HepG2 (cell line): ENCODE data around the gene TM4SF5. TPM values are rescaled to one million over a fixed set of nuclear protein-coding genes. Genes with fewer than 3 reads are reported as not detected.

Experiments
- ATAC-seq: fragments of 200-7000 bp; cut with Tn5 transposase; 3 replicates; pipeline ENCODE4 v1.9.1; 2020; ENCODE audit warnings: mild to moderate bottlenecking, moderate library complexity
- BruUV-seq: library from RNA; stranded (reverse); fragments of 400-500 nt; replicated peaks from 2 replicates; lab custom pipeline; 2021; lab: Mats Ljungman, UMichigan
- CTCF ChIA-PET: fragments of 300-600 bp; formaldehyde crosslinking; extraction: SDS; loops from one replicate; lab custom pipeline; 2021; ENCODE audit warnings: low total read pairs, inconsistent platforms, low intra/inter-chr PET ratio; lab: Yijun Ruan, JAX
- POLR2A ChIA-PET: fragments of 350-600 bp; sonication (Branson Sonifier 250); formaldehyde crosslinking; loops from one replicate; lab custom pipeline; 2020; ENCODE audit warnings: antibody characterized with exemption, inconsistent platforms; lab: Yijun Ruan, JAX
- DNase-seq: peaks from one replicate; pipeline ENCODE4 v3.0.0-alpha.2; 2015; ENCODE audit warnings: low spot score
- FAIRE-seq: peaks from 3 replicates; lab custom pipeline; 2011; peaks lifted over from hg19 to GRCh38; lab: Jason Lieb, UNC
- H2AFZ ChIP-seq: one replicate; pipeline ENCODE4 v1.6.1; 2011; ENCODE audit warnings: low read length, inconsistent platforms
- H3K27ac ChIP-seq: fragments of 300-600 bp; 3 replicates; pipeline ENCODE4 v1.8.0; 2011; ENCODE audit warnings: mixed run types, mild to moderate bottlenecking, mixed read lengths, low read length, inconsistent platforms; ENCODE audit not compliant: insufficient read depth; ENCODE audit errors: extremely low read length
- H3K27me3 ChIP-seq, 2 experiments: fragments of 200-600 bp in 1 of 2; 2 replicates in 1 of 2; 3 replicates in 1 of 2; pipeline versions ENCODE4 v1.6.0 to v1.8.0; 2011; ENCODE audit warnings: low read length in 2 of 2, mild to moderate bottlenecking in 2 of 2, moderate library complexity in 2 of 2, inconsistent platforms in 1 of 2; ENCODE audit not compliant: insufficient read depth in 2 of 2, control insufficient read depth in 1 of 2
- H3K36me3 ChIP-seq, 2 experiments: fragments of 200-600 bp in 1 of 2; replicated peaks in 1 of 2; 2 replicates in 1 of 2; 3 replicates in 1 of 2; pipeline versions ENCODE4 v1.5.1 to v1.8.0; 2011; ENCODE audit warnings: low read length in 2 of 2, inconsistent platforms in 1 of 2; ENCODE audit not compliant: insufficient read depth in 2 of 2, control insufficient read depth in 1 of 2
- H3K4me1 ChIP-seq: 2 replicates; pipeline ENCODE4 v1.5.1; 2012; ENCODE audit warnings: low read length, inconsistent platforms; ENCODE audit not compliant: insufficient read depth
- H3K4me2 ChIP-seq: 2 replicates; pipeline ENCODE4 v1.6.0; 2011; ENCODE audit warnings: low read depth, low read length, inconsistent platforms
- H3K4me3 ChIP-seq, 3 experiments: fragments of 200-600 bp in 1 of 3; sonication (generic), shearing (Covaris generic) in 1 of 3; replicated peaks in 1 of 3; 2 replicates each; pipeline ENCODE4 v1.5.1; 2011 to 2016; ENCODE audit warnings: low read length in 3 of 3, inconsistent platforms in 2 of 3, low read depth in 2 of 3, mild to moderate bottlenecking in 2 of 3, control low read depth in 1 of 3, mixed read lengths in 1 of 3; ENCODE audit not compliant: insufficient read depth in 1 of 3
- H3K79me2 ChIP-seq: one replicate; pipeline ENCODE4 v1.6.1; 2011; ENCODE audit warnings: low read length, inconsistent platforms; ENCODE audit not compliant: insufficient read depth
- H3K9ac ChIP-seq: 2 replicates; pipeline ENCODE4 v1.6.0; 2011; ENCODE audit warnings: mild to moderate bottlenecking, low read depth, low read length, inconsistent platforms; ENCODE audit not compliant: insufficient read depth
- H3K9me3 ChIP-seq: 2 replicates; pipeline ENCODE4 v1.5.1; 2012; ENCODE audit warnings: mild to moderate bottlenecking, low read length
- H4K20me1 ChIP-seq: 2 replicates; pipeline ENCODE4 v1.6.0; 2011; ENCODE audit warnings: inconsistent platforms, mild to moderate bottlenecking, low read length, moderate library complexity; ENCODE audit not compliant: insufficient read depth
- HNRNPLL ChIP-seq: fragments of 200-400 bp; formaldehyde crosslinking; IDR thresholded peaks from 2 replicates; pipeline ENCODE4 v1.6.1; 2017; ENCODE audit warnings: mild to moderate bottlenecking, low read depth, low read length; ENCODE audit not compliant: poor library complexity, severe bottlenecking
- PAX8 ChIP-seq: sonication (generic); formaldehyde crosslinking; IDR thresholded peaks from 2 replicates; pipeline ENCODE4 v1.8.0; 2022; ENCODE audit warnings: mild to moderate bottlenecking, missing genetic modification reagents, borderline replicate concordance
- PCBP2 ChIP-seq: fragments of 200-400 bp; formaldehyde crosslinking; optimal IDR thresholded peaks from 2 replicates; pipeline ENCODE3; 2018; ENCODE audit warnings: low read length, low read depth; ENCODE audit not compliant: poor library complexity, severe bottlenecking
- POLR2G ChIP-seq: fragments of 200-400 bp; formaldehyde crosslinking; IDR thresholded peaks from 2 replicates; pipeline ENCODE4 v1.6.1; 2018; ENCODE audit warnings: mild to moderate bottlenecking, low read depth, low read length, moderate library complexity
- SATB2 ChIP-seq: sonication (generic); formaldehyde crosslinking; IDR thresholded peaks from 2 replicates; pipeline ENCODE4 v1.5.0; 2020; ENCODE audit warnings: missing genetic modification reagents
- SP5 ChIP-seq: IDR thresholded peaks from 2 replicates; pipeline ENCODE4 v1.6.1; 2016; ENCODE audit warnings: low read depth, borderline replicate concordance
- ZNF12 ChIP-seq: sonication (generic); formaldehyde crosslinking; IDR thresholded peaks from 2 replicates; pipeline ENCODE4 v1.5.0; 2020; ENCODE audit warnings: missing genetic modification reagents
- ZNF343 ChIP-seq: sonication (generic); formaldehyde crosslinking; IDR thresholded peaks from 2 replicates; pipeline ENCODE4 v1.4.0; 2020; ENCODE audit warnings: mild to moderate bottlenecking, missing genetic modification reagents
- ZNF660 ChIP-seq: sonication (generic); formaldehyde crosslinking; IDR thresholded peaks from 2 replicates; pipeline ENCODE4 v1.5.1; 2020; ENCODE audit warnings: mild to moderate bottlenecking, low read depth, missing genetic modification reagents, borderline replicate concordance
- WGBS: methylation state at CpG from one replicate; pipeline ENCODE4 v1.1.6; 2017; ENCODE audit warnings: low lambda C conversion rate; 5-methylcytosine and 5-hydroxymethylcytosine counted together
- in situ Hi-C: cut with HindIII; loops from 2 replicates; pipeline ENCODE4 v1.10.0; 2017; ENCODE audit warnings: low pct_unique_long_range_greater_than_20kb; ENCODE audit not compliant: extremely low pct_ligation_motif_present
- intact Hi-C: fragments of 100-400 bp; cut with micrococcal nuclease; formaldehyde crosslinking; loops from one replicate; pipeline ENCODE4 v1.10.0; 2022; ENCODE audit not compliant: unreplicated experiment
- polyA plus RNA-seq, 8 experiments: library from polyadenylated mRNA; depleted of rRNA in 3 of 8; stranded (reverse) in 7 of 8; unstranded in 1 of 8; fragments of >200 nt; fragmentation: Illumina TruSeq in 4 of 8; extraction: Trizol in 4 of 8; gene quantifications; 2 replicates each; pipeline versions ENCODE4 v1.2.1 to v1.2.3, GENCODE V29; 2011 to 2016; ENCODE audit warnings: low read depth in 4 of 8, missing spikeins in 1 of 8, mixed read lengths in 1 of 8; ENCODE audit not compliant: insufficient read depth in 1 of 8
- total RNA-seq, 5 experiments: library from RNA; depleted of rRNA; stranded (reverse); fragments of >200 nt; fragmentation: Illumina TruSeq; extraction: Trizol; gene quantifications; 2 replicates each; pipeline ENCODE4 v1.2.3, GENCODE V29; 2016; ENCODE audit warnings: low read depth in 1 of 5
- TF ChIP-seq, protein P1 (sequence below): IDR thresholded peaks from 2 replicates; pipeline ENCODE4 v1.6.1; 2012; ENCODE audit warnings: low read length, improper control_type of control experiment
- TF ChIP-seq, protein P2 (sequence below): sonication (generic); formaldehyde crosslinking; IDR thresholded peaks from 2 replicates; pipeline ENCODE4 v1.4.0; 2020; ENCODE audit warnings: missing genetic modification reagents

Gene TM4SF5
- total and polyA plus RNA-seq, 2 of the 13 experiments (the other 11 are each of a cell fraction or from before 2014, with no cell fraction given): 30.1 to 126 TPM

DNA sequence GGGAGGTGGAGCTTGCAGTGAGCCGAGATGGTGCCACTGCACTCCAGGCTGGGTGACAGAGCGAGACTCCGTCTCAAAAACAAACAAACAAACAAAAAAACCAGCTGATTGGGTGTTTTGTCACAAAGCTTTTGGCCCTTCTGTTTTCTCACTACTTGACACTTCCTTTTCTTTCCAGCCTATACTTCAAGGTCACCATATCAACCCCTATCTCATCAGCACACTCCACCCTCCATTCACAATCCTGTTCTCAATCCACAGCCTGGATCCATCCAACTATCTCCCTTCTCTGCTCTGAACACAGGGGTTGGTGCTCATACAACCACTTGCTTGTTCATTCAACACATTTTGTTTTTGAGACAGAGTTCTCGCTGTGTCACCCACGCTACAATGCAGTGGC lies 47.0 kb upstream of the TM4SF5 start:
- FAIRE-seq: no peak
- Histone ChIP-seq H3K27me3 (no peaks in the 10 kb centered on the region), H3K9me3 (no peaks in the 10 kb centered on the region), H3K9ac (no peak overlapping the region), H3K79me2 (no peaks in the 10 kb centered on the region), H3K36me3 (peaks cover 0 to 4% of the 10 kb centered on the region in 2 experiments; a peak in 1 of 5 replicates), H3K27ac (no peak overlapping the region), H3K4me2 (no peak overlapping the region), H3K4me1 (peaks cover 59% of the 10 kb centered on the region), H3K4me3 (no peak overlapping the region), H2AFZ (no peak overlapping the region), H4K20me1 (no peaks in the 10 kb centered on the region)
- DNase-seq: no peak
- no peak for TF ChIP-seq PCBP2
- no peak for TF ChIP-seq SP5 (CRISPR knock-in tag)
- intact Hi-C loops (no loop called here), in situ Hi-C loops (no loop called here)
- ChIA-PET POLR2A (interaction anchor here (1.2 to 2.4 kb wide), 2 partner anchors 15 to 16 kb away, joined by 3 to 7 read pairs; partner anchors contain the start of gene ARRB2), CTCF (no interaction called here)
- ATAC-seq: no peak
- WGBS: 88% methylated on average over 5 of the region's 5 CpGs
- BruUV-seq: no TSS peak

DNA sequence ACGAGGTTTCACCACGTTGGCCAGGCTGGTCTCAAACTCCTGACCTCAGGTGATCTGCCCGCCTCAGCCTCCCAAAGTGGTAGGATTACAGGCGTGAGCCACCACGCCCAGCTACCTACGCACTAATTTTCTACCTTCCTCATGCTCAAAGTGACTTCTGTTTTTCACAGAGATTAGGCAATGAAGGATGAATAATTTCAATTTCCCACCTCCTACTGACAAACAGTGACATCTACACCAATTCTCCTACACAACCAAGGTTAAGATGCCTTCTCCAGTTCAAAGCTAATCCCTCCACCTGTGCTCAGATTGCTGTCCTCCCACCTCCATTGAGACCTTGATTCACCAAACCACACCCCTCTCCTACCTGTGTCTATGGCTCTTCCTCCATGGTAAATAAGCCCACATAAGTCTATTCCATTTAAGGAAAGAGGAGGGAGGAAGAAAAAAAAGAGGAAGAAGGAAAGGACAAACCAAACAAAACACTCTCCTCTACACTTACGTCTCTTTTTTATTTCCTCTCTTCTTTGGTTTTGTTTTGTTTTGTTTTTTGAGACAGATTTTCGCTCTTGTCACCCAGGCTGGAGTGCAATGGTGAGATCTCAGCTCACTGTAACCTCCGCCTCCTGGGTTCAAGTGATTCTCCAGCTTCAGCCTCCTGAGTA lies 45.9 kb upstream of the TM4SF5 start:
- Histone ChIP-seq H3K79me2 (peaks cover 6% of the 10 kb centered on the region), H3K36me3 (no peaks in the 10 kb centered on the region), H2AFZ (no peak overlapping the region), H3K4me2 (no peak overlapping the region), H3K27ac (no peak overlapping the region), H3K9ac (no peak overlapping the region), H3K4me3 (no peak overlapping the region), H4K20me1 (no peaks in the 10 kb centered on the region), H3K27me3 (no peaks in the 10 kb centered on the region; a peak in 1 of 5 replicates), H3K9me3 (no peaks in the 10 kb centered on the region), H3K4me1 (peaks cover 57% of the 10 kb centered on the region)
- ChIA-PET CTCF (no interaction called here), POLR2A (interaction anchor here (0.6 to 2.4 kb wide), 3 partner anchors 16 to 82 kb away, joined by 3 to 7 read pairs (median 3); partner anchors contain the start of gene ARRB2)
- ATAC-seq: no peak
- in situ Hi-C loops: no loop called here
- no TSS peak for BruUV-seq
- DNase-seq: no peak
- no peak for FAIRE-seq
- intact Hi-C loops: no loop called here
- WGBS: 91% methylated on average over 9 of the region's 9 CpGs
- TF ChIP-seq ZNF660 (CRISPR knock-in tag): no peak
- TF ChIP-seq, protein P1, sequence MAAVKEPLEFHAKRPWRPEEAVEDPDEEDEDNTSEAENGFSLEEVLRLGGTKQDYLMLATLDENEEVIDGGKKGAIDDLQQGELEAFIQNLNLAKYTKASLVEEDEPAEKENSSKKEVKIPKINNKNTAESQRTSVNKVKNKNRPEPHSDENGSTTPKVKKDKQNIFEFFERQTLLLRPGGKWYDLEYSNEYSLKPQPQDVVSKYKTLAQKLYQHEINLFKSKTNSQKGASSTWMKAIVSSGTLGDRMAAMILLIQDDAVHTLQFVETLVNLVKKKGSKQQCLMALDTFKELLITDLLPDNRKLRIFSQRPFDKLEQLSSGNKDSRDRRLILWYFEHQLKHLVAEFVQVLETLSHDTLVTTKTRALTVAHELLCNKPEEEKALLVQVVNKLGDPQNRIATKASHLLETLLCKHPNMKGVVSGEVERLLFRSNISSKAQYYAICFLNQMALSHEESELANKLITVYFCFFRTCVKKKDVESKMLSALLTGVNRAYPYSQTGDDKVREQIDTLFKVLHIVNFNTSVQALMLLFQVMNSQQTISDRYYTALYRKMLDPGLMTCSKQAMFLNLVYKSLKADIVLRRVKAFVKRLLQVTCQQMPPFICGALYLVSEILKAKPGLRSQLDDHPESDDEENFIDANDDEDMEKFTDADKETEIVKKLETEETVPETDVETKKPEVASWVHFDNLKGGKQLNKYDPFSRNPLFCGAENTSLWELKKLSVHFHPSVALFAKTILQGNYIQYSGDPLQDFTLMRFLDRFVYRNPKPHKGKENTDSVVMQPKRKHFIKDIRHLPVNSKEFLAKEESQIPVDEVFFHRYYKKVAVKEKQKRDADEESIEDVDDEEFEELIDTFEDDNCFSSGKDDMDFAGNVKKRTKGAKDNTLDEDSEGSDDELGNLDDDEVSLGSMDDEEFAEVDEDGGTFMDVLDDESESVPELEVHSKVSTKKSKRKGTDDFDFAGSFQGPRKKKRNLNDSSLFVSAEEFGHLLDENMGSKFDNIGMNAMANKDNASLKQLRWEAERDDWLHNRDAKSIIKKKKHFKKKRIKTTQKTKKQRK: no peak
- TF ChIP-seq, protein P2, sequence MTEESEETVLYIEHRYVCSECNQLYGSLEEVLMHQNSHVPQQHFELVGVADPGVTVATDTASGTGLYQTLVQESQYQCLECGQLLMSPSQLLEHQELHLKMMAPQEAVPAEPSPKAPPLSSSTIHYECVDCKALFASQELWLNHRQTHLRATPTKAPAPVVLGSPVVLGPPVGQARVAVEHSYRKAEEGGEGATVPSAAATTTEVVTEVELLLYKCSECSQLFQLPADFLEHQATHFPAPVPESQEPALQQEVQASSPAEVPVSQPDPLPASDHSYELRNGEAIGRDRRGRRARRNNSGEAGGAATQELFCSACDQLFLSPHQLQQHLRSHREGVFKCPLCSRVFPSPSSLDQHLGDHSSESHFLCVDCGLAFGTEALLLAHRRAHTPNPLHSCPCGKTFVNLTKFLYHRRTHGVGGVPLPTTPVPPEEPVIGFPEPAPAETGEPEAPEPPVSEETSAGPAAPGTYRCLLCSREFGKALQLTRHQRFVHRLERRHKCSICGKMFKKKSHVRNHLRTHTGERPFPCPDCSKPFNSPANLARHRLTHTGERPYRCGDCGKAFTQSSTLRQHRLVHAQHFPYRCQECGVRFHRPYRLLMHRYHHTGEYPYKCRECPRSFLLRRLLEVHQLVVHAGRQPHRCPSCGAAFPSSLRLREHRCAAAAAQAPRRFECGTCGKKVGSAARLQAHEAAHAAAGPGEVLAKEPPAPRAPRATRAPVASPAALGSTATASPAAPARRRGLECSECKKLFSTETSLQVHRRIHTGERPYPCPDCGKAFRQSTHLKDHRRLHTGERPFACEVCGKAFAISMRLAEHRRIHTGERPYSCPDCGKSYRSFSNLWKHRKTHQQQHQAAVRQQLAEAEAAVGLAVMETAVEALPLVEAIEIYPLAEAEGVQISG (CRISPR knock-in tag): no peak
- TF ChIP-seq SATB2 (CRISPR knock-in tag): no peak
- no peak for TF ChIP-seq ZNF12
- TF ChIP-seq ZNF343 (CRISPR knock-in tag): no peak
- TF ChIP-seq POLR2G: no peak
- TF ChIP-seq HNRNPLL: no peak
- TF ChIP-seq PAX8 (CRISPR knock-in tag): no peak
